Muscle layer of duodenum (tissue), 2 donors: Measurements from ENCODE around the gene RXFP1.

Source experiments
- H3K27ac ChIP-seq: one replicate; pipeline ENCODE4 v1.7.0; 2013; ENCODE audit warnings: mild to moderate bottlenecking, low read length
- H3K27me3 ChIP-seq: one replicate; pipeline ENCODE4 v1.7.0; 2013; ENCODE audit warnings: low read depth, mild to moderate bottlenecking, control low read depth, low read length
- H3K36me3 ChIP-seq, 2 donors: one replicate each; pipeline ENCODE4 v1.7.0; 2013; ENCODE audit warnings: low read length in 2 of 2, control low read depth in 1 of 2, mild to moderate bottlenecking in 1 of 2; ENCODE audit not compliant: insufficient read depth in 2 of 2, control insufficient read depth in 1 of 2
- H3K4me1 ChIP-seq, 2 donors: one replicate each; pipeline ENCODE4 v1.7.0; 2013; ENCODE audit warnings: low read length in 2 of 2, mild to moderate bottlenecking in 2 of 2, control low read depth in 1 of 2, moderate library complexity in 1 of 2; ENCODE audit not compliant: insufficient read depth in 2 of 2, control insufficient read depth in 1 of 2
- H3K4me3 ChIP-seq, 2 donors: one replicate each; pipeline ENCODE4 v1.7.0; 2013; ENCODE audit warnings: low read length in 2 of 2, low read depth in 1 of 2, mild to moderate bottlenecking in 1 of 2
- H3K9me3 ChIP-seq, 2 donors: one replicate each; pipeline ENCODE4 v1.7.0; 2013; ENCODE audit warnings: low read length in 2 of 2, control low read depth in 1 of 2, mild to moderate bottlenecking in 1 of 2; ENCODE audit not compliant: control insufficient read depth in 1 of 2
- donor health status: healthy.

RXFP1 gene

DNA sequence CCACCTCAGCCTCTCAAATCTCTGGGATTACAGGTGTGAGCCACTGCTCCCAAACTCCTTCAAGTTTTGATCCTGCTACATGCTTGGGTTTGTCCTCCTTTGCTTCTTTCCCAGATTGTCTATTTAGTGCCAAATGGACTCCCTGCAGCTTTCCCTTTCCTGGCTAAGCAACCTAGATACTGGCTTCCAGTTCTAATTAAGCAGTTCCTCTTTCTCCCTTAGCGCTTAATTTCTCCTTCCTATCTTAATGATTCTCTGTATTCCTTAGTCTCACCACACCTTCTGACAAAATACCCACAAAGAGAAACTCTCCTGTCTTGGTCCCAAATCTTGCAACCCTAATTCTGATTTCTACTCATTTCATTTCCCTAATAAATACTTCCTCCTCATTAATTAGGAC, 7.8 kb downstream of the RXFP1 start:
- H3K4me1 ChIP-seq = no peaks in the 10 kb centered on the region
- H3K9me3 ChIP-seq = no peaks in the 10 kb centered on the region
- H3K27ac ChIP-seq = no peak overlapping the region
- no peak overlapping the region for H3K4me3 ChIP-seq
- no peaks in the 10 kb centered on the region for H3K27me3 ChIP-seq
- no peaks in the 10 kb centered on the region for H3K36me3 ChIP-seq

GRCh38 chr4:158530381-158530780, 8.7 kb downstream of the RXFP1 start:
- no peaks in the 10 kb centered on the region for H3K27me3 ChIP-seq
- no peak overlapping the region for H3K4me3 ChIP-seq
- H3K4me1 ChIP-seq = no peaks in the 10 kb centered on the region
- H3K9me3 ChIP-seq = no peaks in the 10 kb centered on the region
- H3K27ac ChIP-seq = no peak overlapping the region
- H3K36me3 ChIP-seq = no peaks in the 10 kb centered on the region

DNA sequence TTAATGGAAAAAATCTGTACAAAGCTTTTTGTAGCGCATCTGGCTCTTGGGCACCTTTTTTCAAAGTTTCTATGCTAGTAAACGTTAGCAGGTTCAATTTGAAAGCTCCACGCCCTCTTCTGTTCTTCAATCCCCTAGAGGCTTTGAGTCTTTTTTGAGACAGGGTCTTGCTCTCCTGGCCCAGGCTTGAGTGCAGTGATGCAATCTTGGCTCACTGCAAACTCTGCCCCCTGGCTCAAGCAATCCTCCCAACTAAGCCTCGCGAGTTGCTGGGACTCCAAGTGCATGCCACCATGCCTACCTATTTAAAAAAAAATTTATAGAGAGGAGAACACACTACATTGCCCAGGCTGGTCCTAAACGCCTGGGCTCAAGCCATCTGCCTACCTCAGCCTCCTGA, 9.2 kb downstream of the RXFP1 start:
- Histone ChIP-seq H3K9me3 (no peaks in the 10 kb centered on the region), H3K36me3 (no peaks in the 10 kb centered on the region), H3K27me3 (no peaks in the 10 kb centered on the region), H3K27ac (no peak overlapping the region), H3K4me1 (no peaks in the 10 kb centered on the region), H3K4me3 (no peak overlapping the region)

- no peaks in the 10 kb centered on the region for H3K27me3 ChIP-seq
- no peak overlapping the region for H3K4me3 ChIP-seq
- no peaks in the 10 kb centered on the region for H3K36me3 ChIP-seq
- H3K9me3 ChIP-seq = no peaks in the 10 kb centered on the region
- no peaks in the 10 kb centered on the region for H3K4me1 ChIP-seq
- no peak overlapping the region for H3K27ac ChIP-seq
Measured at GRCh38 chr4:158532556-158533231, 11.0 kb downstream of the RXFP1 start.

- no peak overlapping the region for H3K27ac ChIP-seq
Measured at GRCh38 chr4:158534727-158535126, 13.0 kb downstream of the RXFP1 start.

GRCh38 chr4:158535130-158535614, 13.5 kb downstream of the RXFP1 start:
- Histone ChIP-seq H3K4me1 (no peaks in the 10 kb centered on the region), H3K36me3 (no peaks in the 10 kb centered on the region), H3K9me3 (no peaks in the 10 kb centered on the region), H3K4me3 (no peak overlapping the region), H3K27me3 (no peaks in the 10 kb centered on the region), H3K27ac (no peak overlapping the region)

More at GRCh38 chr4:158534727-158535126, 13.0 kb downstream of the RXFP1 start:
- Histone ChIP-seq H3K36me3 (no peaks in the 10 kb centered on the region), H3K4me3 (no peak overlapping the region), H3K9me3 (no peaks in the 10 kb centered on the region), H3K27me3 (no peaks in the 10 kb centered on the region), H3K4me1 (no peaks in the 10 kb centered on the region)

GRCh38 chr4:158536833-158537232, 15.2 kb downstream of the RXFP1 start:
- Histone ChIP-seq H3K9me3 (no peaks in the 10 kb centered on the region), H3K27me3 (no peaks in the 10 kb centered on the region), H3K4me1 (no peaks in the 10 kb centered on the region), H3K36me3 (no peaks in the 10 kb centered on the region), H3K27ac (no peak overlapping the region), H3K4me3 (no peak overlapping the region)

DNA sequence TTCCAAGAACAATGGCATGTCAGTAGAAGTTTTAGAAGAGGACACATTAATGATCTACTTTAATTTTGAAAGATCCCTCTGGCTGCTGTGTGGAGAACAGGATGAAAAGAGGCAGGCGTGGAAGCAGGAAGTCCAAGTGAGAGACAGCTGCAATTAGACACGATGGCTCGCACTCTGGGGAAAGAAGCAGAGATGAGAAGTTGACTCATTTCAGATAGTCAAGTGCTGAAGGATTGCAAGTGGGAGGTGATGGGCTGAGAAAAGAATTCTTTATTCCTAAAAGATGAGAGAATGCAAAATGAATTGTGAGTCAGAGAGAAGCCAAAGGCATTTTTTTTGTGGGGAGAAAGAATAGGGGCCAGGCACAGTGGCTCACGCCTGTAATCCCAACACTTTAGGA, 16.5 kb downstream of the RXFP1 start:
- Histone ChIP-seq H3K9me3 (no peaks in the 10 kb centered on the region), H3K27me3 (no peaks in the 10 kb centered on the region), H3K27ac (no peak overlapping the region), H3K4me1 (no peaks in the 10 kb centered on the region), H3K36me3 (no peaks in the 10 kb centered on the region), H3K4me3 (no peak overlapping the region)

GRCh38 chr4:158538911-158539310, 17.2 kb downstream of the RXFP1 start:
- Histone ChIP-seq H3K9me3 (no peaks in the 10 kb centered on the region), H3K27ac (no peak overlapping the region), H3K4me3 (no peak overlapping the region)

DNA sequence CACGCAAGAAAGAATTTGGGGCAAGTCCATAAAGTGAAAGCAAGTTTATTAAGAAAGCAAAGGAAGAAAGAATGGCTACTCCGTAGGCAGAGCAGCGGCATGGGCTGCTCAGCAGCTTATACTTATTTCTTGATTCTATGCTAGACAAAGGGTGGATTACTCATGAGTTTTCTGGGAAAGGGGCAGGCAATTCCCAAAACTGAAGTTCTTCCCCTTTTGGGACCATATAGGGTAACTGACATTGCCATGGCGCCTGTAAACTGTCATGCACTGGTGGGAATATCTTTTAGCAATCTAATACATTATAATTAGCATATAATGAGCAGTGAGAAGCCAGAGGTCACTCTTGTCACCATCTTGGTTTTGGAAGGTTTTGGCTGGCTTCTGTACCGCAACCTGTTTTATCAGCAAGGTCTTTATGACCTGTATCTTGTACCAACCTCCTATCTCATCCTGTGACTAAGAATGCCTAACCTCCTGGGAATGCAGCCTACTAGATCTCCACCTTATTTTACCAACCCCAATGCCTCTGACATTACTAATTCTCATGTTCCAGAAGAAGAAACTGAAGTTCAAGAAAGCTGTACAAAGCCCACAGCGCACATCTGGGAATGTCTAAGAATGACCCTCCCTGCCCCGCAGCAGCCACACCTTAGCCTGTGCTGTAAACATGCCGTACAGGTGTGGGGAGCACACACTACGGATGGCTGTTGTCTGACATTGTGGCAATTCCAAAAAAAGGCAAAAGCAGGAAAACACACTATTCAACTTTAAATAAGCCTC, 18.6 kb downstream of the RXFP1 start:
- Histone ChIP-seq H3K4me1 (no peaks in the 10 kb centered on the region), H3K9me3 (no peaks in the 10 kb centered on the region), H3K27ac (no peak overlapping the region), H3K36me3 (no peaks in the 10 kb centered on the region), H3K4me3 (no peak overlapping the region), H3K27me3 (no peaks in the 10 kb centered on the region)

More at GRCh38 chr4:158538911-158539310, 17.2 kb downstream of the RXFP1 start:
- Histone ChIP-seq H3K4me1 (no peaks in the 10 kb centered on the region), H3K27me3 (no peaks in the 10 kb centered on the region), H3K36me3 (no peaks in the 10 kb centered on the region)

DNA sequence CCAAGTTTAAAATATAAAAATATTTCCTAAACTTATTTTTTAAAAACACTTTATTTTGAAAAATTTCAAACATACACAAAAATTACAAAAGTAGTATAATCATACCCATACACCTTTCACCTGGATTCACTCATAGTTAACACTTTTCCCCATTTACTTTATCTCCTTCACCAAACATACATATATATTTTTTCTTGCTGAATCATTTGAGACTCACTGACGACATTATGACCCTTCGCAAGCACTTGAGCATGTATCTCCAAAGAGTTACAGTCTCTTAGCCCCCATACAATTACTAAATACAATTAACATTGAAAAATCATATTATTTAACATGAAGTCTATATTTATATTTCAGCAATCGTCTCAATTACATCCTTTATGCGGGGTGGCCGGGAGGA, 19.8 kb downstream of the RXFP1 start:
- Histone ChIP-seq H3K4me3 (no peak overlapping the region), H3K9me3 (no peaks in the 10 kb centered on the region)

More for the DNA sequence above, 19.8 kb downstream of the RXFP1 start:
- Histone ChIP-seq H3K27ac (no peak overlapping the region), H3K27me3 (no peaks in the 10 kb centered on the region), H3K36me3 (no peaks in the 10 kb centered on the region), H3K4me1 (no peaks in the 10 kb centered on the region)
